GM19372 (cell line): ENCODE results near the gene RUVBL1.
"Not testable (repeated sequence)": the region's sequence is repeated elsewhere in the genome, so short reads cannot be mapped to it uniquely, and the experiment has no call there.

Source experiments
- ATAC-seq: cut with Tn5 transposase; IDR thresholded peaks from one replicate; pipeline ENCODE4 v1.9.1; 2021; ENCODE audit warnings: mild to moderate bottlenecking, low read depth, moderate library complexity; ENCODE audit not compliant: unreplicated experiment

RUVBL1 gene

DNA sequence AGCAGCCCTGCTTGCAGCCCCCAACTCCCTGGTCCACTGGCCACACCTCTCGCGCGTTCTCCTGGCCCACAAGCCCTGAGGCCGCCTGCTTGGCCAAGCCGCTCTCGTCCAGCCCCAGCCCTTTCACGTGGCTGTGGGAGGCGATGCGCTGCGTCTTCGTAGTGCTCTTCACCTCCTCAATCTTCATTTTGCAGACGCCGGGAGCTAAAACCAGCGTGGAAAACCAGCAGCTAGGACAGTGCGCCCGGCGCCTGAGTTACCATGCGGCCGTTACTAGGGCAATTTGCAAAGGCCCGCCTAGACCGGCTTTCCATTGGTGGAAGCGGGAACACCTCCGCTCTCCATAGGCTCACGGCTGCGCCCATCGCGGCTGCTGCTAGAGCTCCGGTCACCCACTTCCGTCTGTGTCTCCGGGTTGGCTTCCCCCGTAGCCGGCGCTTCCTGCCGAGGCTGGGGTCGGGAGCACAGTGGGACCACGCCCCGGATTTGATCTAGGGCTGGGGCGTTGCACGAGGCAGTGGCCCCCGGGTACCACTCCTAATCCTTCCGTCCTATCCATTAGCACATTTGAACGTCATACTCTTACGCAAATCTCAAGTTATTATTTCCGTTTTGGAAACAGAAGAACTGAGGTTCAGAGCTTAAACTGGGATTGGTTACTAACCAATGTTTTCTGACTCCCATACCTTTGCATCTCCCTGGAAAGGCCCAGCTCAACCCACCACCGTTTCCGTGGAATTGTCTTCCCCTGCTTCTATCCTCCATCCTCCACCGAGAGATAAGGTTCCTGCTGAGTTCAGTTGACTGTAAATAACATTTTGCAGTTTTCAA is at the start of gene RUVBL1:
RUVBL1 (minus strand) TSS at position 275 of the 831 bp plus-strand sequence; CDS start at position 187, 88 bp downstream.
- peak; percentile 99 for ATAC-seq

DNA sequence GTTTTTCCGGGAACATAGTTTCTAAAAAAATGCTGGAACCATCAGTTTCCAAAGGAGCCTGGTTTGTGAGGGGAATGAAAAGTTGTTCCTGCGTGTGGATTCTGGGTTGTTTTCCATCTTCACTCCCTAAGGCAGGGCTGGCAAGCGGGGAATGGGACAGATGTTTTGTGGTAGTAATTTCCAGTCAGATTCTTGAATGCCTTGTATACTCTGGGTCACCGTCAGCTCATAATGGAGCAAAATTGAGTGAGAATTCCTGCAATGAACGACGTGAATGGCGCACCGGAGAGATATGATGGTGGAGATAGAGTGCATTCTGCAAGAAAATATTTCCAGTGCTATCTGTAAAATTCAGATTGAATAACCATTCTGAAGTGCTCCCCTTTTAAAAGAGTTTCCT is 49.6 kb upstream of the RUVBL1 start:
- no peak for ATAC-seq

DNA sequence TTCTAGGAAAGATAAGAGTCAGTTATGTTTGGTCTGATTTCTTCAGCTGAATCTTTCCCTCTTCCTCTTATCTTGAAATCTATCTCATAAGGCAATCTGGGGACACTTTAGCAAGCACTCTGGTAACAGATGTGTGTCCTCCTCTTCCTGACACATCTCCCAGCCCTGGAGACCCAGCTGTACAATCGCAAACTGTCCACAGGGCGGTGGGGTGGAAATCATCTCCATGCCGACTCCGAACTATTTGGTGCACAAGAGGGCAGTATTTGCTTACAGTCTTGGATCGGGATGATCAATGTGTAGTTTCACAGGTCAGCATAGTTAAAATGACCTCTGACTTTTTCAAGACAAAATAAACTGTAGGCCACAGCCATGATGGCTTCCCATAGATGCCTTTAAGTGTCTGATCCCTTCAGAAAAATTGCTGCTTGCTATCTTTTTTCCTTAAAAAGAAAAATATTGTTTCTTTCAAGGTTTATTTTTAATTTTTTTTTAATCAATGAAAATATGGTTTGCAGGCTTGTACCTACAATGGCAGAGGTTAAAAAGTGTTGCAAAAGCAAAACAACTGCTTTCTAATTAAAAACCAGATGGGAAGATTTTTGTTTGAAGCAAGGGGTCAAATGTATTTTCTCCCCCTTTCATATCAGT is 47.4 kb upstream of the RUVBL1 start:
- ATAC-seq = no peak

DNA sequence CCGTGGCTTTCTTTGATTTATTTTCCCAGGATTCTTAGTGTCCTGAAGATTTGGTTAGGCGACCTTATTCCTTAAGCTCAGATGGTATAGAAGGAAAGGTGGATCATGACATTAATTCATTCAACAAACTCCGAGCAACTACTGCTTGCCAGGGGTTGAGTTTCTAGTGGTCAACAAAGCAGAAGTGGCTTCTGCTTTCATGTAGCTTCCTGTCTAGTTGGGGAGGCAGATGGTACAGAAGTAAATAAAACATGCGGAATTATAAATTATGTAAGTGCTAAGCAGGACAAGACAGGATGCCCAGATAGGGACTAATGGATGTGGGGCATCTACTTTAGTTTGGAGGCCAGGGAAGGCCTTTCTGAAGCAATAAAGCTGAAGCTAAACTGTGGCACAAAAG is 45.2 kb upstream of the RUVBL1 start:
- ATAC-seq = no peak

DNA sequence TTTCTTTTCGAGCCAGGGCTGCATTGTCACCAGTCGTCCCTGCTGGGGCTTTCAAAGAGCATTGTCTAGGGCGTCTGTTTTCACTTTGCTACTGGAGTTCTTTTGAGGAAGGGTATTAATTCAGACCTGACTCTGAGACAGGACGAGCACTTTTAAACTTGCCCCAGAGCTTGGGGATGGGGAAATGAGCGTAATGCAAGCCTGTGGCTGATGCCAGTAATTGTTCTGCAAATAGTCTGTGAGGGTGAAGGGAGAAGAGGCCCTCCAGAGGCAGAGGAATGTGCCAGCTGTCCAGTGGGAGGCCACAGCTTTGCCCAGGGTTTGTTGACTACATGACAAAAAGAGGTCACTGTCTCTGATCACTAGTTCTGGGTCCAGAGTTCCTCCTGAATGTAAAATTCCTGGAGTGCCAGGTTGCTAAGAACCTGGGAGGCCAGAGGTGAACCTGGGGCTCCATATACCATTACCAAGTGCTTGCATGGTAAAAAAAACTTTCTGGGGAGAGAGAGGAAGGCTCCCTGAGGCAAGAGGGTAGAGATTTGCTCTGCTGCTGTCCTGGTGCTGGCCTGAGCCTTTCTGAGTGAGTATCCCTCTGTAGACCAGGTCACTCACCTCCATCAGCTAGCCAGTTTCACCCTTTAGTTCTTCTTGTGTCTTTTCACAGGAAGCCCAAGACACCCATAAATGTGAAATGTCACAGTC is 44.5 kb upstream of the RUVBL1 start:
- no peak for ATAC-seq

DNA sequence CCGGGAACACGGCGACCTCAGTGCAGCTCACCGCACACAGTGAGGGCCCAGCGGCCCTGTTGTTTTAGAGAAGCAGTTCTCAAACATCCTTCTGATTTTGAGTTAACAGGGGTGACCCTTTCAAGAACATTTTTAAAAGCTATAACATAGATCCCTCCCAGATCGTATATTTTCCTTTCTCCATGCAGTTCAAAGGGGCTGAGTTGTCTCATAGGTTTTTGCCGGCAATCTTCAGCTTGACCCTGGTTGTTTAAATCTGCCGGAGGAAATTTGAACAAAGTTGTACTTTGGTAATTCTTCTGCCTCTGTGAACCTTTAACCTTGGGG is 44.0 kb upstream of the RUVBL1 start:
- ATAC-seq = no peak

DNA sequence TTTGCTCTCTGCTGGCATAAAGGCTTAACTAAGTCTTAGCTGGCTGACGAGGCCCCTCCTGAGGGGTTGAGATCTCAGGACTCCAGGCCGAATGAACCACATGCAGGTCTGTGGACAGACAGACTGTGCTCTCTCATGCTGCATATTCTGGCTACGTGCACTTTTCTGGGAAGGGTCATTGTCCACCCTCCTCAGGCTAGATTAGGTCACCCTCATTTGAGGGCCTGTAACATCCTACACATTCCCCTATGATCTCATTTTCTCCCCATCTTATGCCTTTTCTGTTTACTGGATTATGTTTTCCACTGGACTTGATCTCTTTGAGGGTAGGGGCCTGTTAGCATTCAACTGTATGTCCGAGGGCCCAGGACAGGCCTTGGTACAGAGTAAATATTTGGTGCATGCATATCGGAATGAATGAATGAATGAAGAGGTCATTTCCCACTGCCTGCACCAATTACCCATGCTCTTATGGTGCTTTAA is 43.4 kb upstream of the RUVBL1 start:
- no peak for ATAC-seq

DNA sequence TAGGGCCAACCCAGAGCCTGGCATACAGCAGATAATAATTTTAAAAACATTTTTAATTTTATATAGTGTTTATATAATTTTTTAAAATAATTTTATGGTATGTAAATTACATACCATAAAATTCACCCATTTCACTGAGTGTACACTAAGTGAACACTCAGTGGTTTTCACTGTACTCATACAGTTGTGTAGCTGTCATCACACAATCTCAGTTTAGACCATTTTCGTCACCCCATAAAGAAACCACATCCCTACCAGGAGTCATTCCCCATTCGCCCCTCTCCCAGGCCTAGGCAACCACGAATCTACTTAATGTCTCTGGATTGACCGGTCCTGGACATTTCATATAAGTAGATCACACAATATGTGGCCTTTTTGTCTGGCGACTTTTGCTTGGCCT is 39.8 kb upstream of the RUVBL1 start:
- no peak for ATAC-seq

DNA sequence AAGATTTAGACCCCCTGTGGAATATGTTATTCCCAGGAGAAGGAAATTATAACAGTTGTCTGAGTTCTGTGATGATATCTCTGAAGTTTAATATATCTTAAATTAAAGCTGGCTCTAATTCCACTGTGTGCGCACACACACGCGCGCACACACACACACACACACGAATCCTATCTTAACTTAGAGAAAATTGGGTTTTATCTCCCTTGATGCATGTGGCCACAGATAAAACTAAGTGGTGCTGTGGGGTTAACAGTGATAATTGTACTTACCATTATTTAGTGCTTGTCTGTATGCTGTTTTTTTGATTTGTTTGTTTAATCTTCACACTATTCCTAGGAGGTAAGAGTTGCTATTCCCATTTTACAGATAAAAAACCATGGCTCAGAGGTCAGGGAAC is 37.0 kb upstream of the RUVBL1 start:
- no peak for ATAC-seq

DNA sequence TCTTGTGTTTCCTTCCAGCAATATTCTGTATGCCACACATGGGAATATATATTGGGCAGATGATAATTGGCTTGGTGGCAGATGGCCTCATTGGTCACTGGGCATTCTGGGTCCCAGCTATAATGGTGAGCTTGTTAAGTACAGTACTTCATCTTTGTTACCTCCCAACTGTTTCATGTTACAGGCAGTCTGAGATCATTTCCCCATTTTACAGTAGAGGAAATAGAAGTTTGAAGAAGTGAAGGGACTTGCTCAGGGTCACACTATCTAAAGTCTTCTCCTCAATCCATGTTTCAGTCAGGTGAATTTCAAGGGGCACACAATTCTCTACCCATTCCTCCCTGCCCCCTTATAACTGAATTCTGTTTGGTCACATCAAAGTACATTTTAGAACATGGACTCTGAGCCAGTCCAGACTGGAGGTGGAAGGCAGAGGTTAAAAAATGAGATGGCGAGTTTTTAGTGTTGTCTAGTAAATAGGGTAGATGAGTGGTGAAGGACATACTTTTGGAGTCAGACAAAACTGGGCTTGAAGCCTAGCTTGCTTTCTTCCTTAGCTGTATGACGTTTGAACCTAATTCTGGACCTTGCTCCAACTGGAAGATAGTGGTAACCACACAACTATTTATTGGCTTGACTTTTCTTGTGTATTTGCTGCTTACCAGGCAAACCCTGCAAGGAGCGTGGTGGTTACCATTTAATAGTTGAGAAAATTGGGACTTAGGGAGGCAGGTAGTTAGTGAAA is 32.2 kb upstream of the RUVBL1 start:
- no peak for ATAC-seq

DNA sequence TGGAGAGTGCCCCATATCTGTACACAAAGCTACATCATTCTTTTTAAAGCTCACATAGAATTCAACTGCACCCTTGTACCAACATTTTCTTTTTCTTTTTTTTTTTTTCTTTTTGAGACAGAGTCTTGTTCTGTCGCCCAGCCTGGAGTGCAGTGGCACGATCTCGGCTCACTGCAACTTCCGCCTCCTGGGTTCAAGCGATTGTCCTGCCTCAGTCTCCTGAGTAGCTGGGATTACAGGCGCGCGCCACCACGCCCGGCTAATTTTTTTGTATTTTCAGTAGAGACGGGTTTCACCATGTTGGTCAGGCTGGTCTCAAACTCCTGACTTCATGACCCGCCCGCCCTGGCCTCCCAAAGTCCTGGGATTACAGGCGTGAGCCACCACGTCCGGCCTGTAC is 30.7 kb upstream of the RUVBL1 start:
- not testable (repeated sequence) for ATAC-seq

DNA sequence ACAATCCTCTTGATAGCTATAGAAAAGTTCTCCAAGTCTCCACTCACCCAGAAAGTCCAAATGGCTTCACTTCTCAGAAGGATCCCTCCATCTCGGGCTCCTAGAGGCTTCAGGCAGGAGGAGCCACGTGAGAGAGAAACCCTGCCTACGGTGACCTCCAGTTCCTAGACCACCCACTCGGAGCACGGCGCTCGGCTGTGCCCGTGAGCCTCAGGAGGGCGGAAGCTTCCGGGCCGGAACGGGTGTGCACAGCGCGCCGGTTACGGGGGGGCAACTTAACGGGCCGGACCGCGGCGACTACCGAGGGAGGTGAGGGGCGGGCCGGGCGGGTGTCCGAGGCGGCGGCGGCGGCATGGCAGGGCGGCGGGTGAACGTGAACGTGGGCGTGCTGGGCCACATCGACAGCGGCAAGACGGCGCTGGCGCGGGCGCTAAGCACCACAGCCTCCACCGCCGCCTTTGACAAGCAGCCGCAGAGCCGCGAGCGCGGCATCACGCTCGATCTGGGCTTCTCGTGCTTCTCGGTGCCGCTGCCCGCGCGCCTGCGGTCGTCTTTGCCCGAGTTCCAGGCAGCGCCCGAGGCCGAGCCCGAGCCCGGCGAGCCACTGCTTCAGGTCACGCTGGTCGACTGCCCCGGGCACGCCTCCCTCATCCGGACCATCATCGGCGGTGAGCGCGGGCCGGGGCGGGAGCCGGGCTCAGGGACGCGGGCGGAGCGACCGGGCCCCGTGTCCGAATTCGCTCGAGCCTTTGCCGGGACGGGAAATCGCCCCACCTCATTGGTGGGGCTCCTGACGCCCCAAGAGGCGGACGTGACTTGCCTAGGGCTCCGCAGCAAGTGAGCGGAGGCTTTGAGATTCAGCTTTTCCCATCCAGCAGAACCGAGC is 29.8 kb upstream of the RUVBL1 start, which contains the start of gene EEFSEC:
EEFSEC (plus strand) TSS at position 326 of the 886 bp plus-strand sequence; CDS start at position 353, 27 bp downstream.
- peak; percentile 87 for ATAC-seq

DNA sequence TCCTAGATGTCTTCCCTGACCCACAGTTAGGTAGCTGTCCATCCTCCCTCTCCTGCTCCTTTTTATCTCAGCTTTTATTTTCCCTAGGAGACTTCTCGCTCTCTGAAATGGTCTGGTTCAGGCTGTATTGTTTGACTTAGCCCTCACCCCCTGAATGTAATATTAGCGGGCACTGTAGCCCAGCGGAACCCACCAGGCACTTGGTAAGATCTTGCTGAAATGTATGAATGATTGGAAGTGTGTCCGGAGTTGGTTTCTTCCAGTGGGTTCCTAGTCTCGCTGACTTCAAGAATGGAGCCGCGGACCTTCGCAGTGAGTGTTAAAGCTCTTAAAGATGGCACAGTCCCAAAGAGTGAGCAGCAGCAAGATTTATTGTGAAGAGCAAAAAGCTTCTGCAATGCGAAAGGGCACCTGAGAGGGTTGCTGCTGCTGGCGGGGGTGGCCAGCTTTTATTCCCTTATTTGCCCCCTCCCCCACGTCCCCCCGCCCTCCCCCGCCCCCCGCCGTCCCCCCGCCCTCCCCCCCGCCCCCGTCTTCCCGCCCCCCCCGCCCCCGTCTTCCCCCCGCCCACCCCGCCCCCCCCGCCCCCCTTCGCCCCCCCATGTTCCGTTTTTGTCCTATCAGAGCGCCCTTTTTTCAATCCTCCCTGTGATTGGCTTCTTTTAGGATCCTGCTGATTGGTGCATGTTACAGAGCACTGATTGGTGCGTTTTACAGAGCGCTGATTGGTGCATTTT is 29.0 kb upstream of the RUVBL1 start:
- no peak for ATAC-seq

DNA sequence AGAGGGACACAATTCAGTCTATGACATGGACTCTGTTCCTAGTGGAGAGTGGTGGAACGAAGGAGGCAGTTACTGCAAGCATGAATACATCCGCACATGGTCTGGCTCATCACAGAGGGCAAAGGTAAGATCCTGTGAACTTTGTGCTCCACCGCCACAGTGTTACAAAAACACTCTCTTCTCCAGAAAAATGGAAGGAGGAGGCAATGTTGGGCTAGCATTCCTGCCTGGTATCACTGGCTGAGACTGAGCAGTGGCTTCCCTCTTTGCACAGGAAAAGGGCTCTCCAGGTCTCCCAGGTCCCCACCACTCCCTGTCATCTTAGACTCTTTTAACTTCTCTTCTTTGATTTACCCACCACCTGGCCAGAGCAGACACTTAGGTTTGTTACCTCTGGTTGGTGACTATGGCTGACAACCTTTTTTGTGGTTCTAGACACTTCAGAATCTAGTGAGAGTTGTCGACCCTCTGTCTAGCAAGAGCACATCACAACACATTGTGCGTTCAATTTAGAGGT is 28.2 kb upstream of the RUVBL1 start:
- no peak for ATAC-seq

DNA sequence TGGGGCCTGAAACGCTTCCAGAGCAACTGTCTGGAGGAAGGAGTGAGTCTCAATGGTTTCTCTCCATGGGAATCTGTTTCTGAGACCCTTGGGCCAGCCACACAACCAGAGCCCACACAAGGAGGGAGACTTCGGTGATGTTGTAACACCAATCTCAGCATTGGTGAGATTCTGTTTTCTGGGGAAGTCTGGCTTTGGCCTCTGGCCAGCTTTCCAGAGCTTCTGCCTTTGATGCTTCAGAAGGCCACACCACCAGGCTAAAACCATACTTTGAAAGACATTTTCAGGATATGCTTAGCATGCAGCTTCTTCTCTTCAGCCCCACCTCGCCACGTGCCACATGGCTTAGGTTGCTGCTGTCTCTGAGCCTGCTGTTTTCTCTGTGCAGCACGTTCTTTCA is 26.0 kb upstream of the RUVBL1 start:
- ATAC-seq = no peak

DNA sequence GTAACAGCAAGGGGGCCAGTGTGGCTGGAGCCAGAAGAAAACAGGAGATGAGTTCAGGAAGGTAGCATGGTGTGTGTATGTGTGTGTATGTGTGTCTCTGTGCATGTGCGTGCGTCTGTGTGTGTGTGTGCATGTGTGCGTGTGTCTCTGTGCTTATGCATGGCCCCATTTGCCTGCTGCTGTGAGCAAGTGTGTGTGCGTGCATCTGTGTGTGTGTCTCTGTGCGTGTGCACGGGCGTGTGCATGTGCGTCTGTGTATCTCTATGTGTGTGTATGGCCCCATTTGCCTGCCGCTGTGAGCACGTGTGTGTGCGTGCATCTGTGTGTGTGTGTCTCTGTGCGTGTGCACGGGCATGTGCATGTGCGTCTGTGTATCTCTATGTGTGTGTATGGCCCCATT is 22.6 kb upstream of the RUVBL1 start:
- ATAC-seq = no peak

DNA sequence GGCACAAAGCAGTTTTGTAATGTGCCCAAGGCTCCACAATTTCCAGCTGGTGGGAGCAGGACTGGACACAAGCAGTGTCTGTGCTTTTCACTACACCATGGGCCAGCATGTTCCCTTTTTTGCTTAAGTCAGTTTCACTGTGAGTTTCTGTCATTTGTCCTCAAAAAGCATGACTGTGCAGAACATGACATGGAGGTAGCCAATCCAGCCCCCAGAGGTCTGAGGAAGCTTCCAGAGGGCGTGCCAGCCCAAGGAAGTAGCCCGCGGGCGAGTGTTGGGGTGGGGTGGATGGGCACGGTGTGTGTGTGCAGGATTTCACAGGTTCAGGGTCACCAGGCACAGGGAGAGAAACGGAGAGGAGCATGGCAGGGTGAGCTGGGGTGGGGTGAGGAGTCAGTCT is 21.7 kb upstream of the RUVBL1 start:
- no peak for ATAC-seq

DNA sequence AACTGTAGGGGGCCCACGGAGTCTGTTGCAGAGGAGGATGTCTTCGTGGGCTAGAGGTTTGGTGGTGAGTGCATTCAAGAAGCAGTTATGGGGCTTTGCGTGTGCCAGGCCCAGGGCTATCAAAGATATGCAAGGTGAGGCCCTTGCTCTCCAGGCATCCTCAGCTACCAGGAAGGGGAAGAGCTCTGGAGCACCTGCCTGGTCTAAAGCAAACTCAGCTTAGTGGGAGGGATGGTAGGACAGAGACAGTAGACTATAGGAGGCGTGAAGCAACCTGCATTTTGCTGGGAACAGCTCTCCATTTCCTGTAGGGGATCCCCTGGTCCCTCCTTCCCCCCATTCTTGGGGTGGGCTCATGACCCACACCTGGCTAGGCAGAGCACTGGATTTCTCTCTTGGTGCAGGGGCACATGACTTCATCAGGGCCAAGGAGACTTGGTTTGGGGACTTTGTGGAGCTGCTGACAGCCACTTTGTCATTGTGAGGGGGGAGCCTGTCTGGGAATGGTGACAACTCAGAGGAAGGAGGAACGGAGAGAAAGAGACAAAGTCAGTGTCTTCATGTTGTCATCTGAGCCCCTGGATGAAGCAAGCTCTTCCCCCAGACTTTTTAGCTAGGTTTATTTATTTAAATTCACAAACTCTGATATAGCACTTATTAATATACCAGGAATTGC is 21.0 kb upstream of the RUVBL1 start:
- ATAC-seq = no peak
